ENCODE results near the gene SPZ1.
"Not testable (repeated sequence)": the region's sequence is repeated elsewhere in the genome, so short reads cannot be mapped to it uniquely, and the experiment has no call there.

The SPZ1 gene

GRCh38 chr5:80341016-80341775 is 21.4 kb downstream of the SPZ1 start:
- no peak for FAIRE-seq

- no peak for FAIRE-seq
Observed at GRCh38 chr5:80343067-80343466, 23.3 kb downstream of the SPZ1 start.

GRCh38 chr5:80346055-80346454 is 26.3 kb downstream of the SPZ1 start:
- peak; percentile 19 for FAIRE-seq

GRCh38 chr5:80348171-80348570 is 28.4 kb downstream of the SPZ1 start:
- FAIRE-seq = no peak

- FAIRE-seq = not testable (repeated sequence)
Observed at GRCh38 chr5:80351019-80351418, 31.2 kb downstream of the SPZ1 start.

GRCh38 chr5:80355686-80356085 is 35.9 kb downstream of the SPZ1 start:
- FAIRE-seq = no peak

GRCh38 chr5:80357671-80358070 is 37.9 kb downstream of the SPZ1 start:
- no peak for FAIRE-seq

GRCh38 chr5:80360914-80361444 is 41.2 kb downstream of the SPZ1 start:
- no peak for FAIRE-seq

- FAIRE-seq = no peak
Observed at GRCh38 chr5:80364892-80365291, 45.1 kb downstream of the SPZ1 start.

- no peak for FAIRE-seq
Observed at GRCh38 chr5:80368661-80369480, 49.1 kb downstream of the SPZ1 start.

GRCh38 chr5:80369521-80369920 is 49.7 kb downstream of the SPZ1 start:
- FAIRE-seq = no peak

GRCh38 chr5:80370390-80370789 is 50.6 kb downstream of the SPZ1 start:
- no peak for FAIRE-seq
